NCI-H2196 (cell line): ENCODE measurements around the gene EFEMP2.

ENCODE experiments used
- DNase-seq: peaks from one replicate; lab custom pipeline; 2025; ENCODE audit not compliant: unreplicated experiment; lab: John Stamatoyannopoulos, UW

The EFEMP2 gene

GRCh38 chr11:65872586-65873317 lies at the start of gene EFEMP2:
EFEMP2 (minus strand) TSS chr11:65872800; CDS start chr11:65872354, 446 bp downstream.
- DNase-seq: no peak

DNA sequence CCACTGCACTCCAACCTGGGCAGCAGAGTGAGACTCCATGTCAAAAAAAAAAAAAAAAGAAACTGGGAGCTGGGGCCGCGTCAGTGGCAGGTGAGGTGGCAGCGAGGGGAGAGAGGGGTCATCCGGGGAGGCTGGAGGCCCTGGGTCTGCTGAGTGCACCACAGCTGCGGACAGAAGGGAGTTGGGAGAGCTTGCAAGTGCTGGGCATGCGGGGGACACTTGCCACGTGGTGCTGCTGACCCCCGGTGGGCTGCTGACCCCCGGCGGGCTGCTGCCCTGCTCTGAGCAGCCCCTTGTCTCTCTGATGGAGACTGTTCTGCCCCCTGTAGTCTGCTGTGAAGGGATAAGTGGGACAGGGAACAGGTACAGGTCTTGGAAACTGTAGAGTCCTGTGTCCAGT lies 49.3 kb upstream of the EFEMP2 start:
- DNase-seq: no peak

DNA sequence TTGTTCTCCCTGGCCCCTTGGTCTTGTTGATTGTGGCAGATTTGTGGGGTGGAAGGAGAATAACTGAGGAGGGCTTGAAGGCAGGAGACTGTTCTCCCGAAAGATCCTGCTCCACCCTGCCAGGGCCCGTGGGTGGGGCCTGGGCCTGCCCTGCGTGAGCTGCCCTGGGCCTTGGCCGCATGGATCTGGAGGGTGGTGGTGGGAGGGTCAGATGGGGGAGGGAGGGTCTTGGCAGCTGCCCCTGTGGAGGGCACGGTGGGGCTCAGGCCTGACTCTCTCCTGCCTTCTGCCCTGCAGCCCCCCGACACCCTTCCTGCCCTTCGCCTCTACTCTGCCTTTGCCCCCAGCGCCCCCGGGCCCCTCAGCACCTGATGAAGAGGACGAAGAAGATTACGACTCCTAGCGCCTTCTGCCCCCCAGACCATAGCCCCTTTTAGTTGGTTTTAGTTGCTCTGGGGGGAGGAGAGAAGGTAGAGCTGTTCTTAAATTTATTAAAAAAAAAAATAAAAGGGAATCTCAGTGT lies 48.5 kb upstream of the EFEMP2 start:
- DNase-seq: no peak

GRCh38 chr11:65920372-65920802 lies 47.8 kb upstream of the EFEMP2 start:
- no peak for DNase-seq

GRCh38 chr11:65919573-65920371 lies 47.2 kb upstream of the EFEMP2 start:
- DNase-seq: peak; percentile 22

- DNase-seq: peak; percentile 98
Measured at GRCh38 chr11:65919141-65919572, 46.6 kb upstream of the EFEMP2 start, which contains the start of gene DRAP1. DRAP1 (plus strand) TSS chr11:65919426; CDS start chr11:65919502, 76 bp downstream.

DNA sequence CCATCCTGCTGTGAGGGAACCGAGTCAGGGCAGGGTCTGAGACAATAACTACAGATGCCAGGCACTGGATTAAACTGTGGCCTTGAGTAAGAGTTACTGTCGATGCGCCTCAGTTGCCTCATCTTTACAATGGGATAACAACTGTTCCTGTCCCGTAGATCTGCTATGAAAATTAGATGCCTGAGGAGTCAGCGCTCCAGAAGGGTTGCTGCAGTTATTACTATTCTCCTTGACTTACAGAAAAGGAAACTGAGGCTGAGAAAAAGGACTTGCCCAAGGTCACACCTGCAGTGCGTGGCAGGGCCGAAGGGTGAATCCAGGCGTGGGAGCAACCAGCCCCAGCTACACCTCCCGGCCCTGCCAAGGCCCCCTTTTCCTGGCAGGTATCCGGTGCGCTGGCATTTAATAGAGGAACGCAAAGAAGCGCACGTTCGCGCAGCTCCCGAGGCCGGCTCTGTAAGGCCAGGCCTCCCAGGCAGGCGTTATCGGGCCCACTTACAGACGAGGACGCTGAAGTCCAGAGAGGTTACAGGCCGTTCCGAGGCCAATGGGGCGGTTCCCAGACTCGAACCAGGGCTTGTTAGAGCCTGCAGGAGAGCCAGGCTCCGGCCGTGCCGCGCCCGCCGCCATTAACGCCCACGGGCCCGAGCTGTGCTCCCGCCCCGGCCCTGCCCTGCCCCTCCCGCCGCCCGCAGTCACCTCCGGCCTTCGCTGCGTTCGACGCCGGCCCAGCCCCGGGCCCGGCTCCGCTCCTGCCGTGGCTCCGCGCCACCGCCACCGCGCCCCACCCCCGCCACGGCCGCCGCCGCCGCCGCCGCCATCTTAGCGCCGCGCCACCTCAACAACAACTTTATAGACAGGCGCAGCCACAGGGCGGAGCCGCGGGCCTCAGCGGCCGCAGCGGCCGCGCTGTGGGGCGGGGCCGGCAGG lies 45.9 kb upstream of the EFEMP2 start, which contains the start of gene C11orf68:
TSS of gene C11orf68 (minus strand) at position 852 of the 930 bp plus-strand sequence. CDS start at position 821, 31 bp downstream.
- peak; percentile 48 for DNase-seq

DNA sequence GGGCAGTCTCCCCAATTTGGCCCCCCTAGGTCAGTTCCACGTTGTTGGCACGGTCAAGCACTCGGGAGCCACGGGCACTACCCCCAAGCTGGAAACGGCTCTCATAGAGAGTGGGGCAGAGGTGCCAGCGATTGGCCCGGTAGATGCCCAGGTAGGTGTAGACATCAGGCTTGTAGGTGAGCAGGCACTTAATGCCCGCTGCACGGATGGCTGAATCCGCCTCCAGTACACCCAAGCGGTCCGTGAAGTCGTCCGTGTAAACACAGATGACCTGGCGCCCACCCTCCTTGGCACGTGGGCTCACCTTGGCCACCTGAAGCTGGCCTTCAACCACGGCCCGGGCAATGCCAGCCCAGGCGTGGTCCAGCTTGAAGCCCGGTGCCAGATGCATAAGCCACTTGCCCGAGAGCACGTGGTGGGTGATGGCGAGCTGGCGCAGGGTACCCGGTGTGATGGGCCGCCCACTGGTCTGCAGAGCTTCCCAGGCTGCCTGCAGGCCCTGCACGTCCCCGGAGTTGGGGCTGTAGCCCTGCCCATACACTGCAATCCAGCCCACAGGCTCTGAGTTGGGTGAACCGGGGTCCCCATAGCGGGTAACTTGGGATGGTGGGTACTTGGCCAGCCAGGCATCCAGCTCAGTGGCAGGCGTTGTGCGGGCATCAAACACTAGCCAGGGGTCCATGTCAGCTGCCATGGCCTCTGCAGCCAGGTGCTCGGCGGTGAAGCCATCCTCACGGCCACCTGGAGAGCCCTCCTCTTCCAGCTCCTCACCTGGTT lies 45.0 kb upstream of the EFEMP2 start:
- no peak for DNase-seq

- DNase-seq: no peak
Measured at GRCh38 chr11:65917077-65917433, 44.5 kb upstream of the EFEMP2 start.

- no peak for DNase-seq
Measured at GRCh38 chr11:65916391-65916790, 43.8 kb upstream of the EFEMP2 start.

DNA sequence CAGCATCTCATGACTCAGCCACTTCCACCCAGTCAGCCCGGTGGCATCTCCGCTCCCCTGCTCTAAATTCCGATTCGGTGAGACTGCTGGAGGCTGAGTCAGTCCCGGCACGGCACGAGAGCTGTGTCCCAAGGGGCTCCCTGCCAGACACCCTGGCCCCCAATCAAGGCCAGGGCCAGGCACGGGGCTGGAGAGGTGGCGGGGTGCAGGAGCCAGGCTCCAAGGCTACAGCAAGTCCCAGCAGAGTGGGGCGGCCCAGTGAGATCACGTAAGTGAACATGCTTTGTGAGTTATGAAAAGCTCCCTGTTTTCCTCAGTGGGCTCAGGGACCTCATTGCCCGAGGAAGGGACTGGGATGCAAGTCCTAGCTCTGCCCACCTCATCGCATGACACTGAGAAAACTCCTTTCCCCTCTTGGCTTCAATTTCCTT lies 43.2 kb upstream of the EFEMP2 start:
- DNase-seq: no peak

DNA sequence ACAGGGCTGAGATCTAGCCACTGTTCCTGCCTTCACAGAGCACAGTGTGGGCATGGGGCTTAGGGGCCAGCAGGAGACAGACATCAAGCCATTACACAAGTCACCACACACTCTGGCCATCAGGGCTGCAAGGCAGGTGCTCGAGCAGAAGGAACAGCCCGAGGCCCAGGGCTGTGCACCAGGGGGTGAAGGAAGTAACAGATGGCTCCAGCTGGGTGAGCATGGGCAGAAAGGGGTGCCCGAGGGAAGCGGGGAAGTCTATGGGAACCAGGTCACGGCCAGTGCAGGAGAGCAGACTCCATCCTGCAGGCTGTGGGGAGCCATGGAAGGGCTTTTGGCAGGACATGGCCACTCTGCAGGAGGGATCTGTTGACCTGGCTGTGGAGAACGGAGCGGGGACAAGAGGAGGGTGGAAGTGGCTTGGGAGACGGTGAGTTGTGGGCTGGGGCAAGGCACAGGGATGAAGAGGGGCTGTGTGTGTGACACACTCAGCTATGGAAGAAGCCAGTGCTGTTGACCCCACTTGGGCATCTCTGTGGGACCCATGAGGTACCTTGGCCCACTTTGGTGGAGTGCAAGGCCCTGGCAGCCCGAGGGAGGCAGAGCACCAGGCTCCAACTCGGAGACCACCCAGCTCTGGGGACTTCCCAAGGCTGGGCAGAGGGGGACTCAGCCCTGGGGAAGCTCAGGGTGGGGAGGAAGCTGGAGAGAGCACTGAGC lies 42.7 kb upstream of the EFEMP2 start:
- no peak for DNase-seq

DNA sequence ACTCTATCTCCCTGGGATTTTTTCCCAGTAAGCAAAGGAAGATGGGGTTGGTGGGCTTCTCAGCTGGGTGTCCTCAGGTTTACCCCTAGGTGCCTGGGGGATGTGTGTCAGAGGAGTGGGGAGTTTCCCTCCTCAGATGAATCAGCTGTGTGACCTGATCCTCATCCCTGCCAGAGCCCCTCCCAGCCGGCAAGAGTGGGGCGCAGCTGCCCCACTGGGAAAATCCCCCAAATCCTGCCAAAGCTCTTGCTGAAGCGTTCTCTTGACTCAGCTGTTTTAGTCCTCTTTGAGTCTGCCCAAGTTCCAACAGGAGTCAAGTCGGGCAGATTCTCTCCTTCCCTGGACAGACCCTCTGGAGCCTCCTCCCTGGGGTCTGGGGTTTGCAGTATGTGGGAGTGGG lies 40.2 kb upstream of the EFEMP2 start:
- DNase-seq: no peak

GRCh38 chr11:65911682-65912568 lies 39.3 kb upstream of the EFEMP2 start:
- peak; percentile 76 for DNase-seq

- no peak for DNase-seq
Measured at GRCh38 chr11:65907878-65908277, 35.3 kb upstream of the EFEMP2 start.

- DNase-seq: no peak
Measured at GRCh38 chr11:65906602-65907001, 34.0 kb upstream of the EFEMP2 start.

- no peak for DNase-seq
Measured at GRCh38 chr11:65903715-65904114, 31.1 kb upstream of the EFEMP2 start.

- DNase-seq: no peak
Measured at GRCh38 chr11:65903068-65903481, 30.5 kb upstream of the EFEMP2 start.
